GM12872 (cell line): ENCODE data around the gene ADIPOR2.

Experiments used
- TF ChIP-seq, protein P1 (sequence below): IDR thresholded peaks from 3 replicates; pipeline ENCODE4 v1.5.1; 2011; ENCODE audit warnings: low read depth, mild to moderate bottlenecking, low read length, moderate library complexity; ENCODE audit not compliant: insufficient read depth

The ADIPOR2 gene, protein sequence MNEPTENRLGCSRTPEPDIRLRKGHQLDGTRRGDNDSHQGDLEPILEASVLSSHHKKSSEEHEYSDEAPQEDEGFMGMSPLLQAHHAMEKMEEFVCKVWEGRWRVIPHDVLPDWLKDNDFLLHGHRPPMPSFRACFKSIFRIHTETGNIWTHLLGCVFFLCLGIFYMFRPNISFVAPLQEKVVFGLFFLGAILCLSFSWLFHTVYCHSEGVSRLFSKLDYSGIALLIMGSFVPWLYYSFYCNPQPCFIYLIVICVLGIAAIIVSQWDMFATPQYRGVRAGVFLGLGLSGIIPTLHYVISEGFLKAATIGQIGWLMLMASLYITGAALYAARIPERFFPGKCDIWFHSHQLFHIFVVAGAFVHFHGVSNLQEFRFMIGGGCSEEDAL

GRCh38 chr12:1690578-1691122, at the start of gene ADIPOR2:
TSS of gene ADIPOR2 (plus strand) at chr12:1691070. CDS start at chr12:1754344, 63,274 bp downstream.
- TF ChIP-seq, protein P1, sequence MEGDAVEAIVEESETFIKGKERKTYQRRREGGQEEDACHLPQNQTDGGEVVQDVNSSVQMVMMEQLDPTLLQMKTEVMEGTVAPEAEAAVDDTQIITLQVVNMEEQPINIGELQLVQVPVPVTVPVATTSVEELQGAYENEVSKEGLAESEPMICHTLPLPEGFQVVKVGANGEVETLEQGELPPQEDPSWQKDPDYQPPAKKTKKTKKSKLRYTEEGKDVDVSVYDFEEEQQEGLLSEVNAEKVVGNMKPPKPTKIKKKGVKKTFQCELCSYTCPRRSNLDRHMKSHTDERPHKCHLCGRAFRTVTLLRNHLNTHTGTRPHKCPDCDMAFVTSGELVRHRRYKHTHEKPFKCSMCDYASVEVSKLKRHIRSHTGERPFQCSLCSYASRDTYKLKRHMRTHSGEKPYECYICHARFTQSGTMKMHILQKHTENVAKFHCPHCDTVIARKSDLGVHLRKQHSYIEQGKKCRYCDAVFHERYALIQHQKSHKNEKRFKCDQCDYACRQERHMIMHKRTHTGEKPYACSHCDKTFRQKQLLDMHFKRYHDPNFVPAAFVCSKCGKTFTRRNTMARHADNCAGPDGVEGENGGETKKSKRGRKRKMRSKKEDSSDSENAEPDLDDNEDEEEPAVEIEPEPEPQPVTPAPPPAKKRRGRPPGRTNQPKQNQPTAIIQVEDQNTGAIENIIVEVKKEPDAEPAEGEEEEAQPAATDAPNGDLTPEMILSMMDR: no peak

DNA sequence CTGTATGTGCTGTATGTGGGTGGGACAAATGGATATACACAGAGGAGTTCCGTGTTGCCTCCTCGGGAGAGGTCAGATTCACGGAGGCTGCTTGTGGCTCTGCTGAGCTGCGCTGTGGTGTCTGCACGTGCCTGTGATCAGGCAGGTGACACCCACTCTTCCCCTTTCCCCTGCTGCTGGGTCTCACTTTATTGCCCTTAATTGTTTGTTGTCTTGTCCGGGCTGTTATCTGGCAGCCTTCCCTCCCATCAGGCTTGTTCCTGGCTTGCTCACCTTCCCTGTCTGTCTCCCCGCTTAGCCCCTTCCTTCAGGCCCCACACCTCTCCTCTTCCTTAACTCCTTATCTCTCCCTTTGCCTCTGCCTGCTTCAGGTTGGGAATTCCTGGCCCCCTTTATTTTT, 48.4 kb upstream of the ADIPOR2 start:
- TF ChIP-seq, protein P1: no peak

DNA sequence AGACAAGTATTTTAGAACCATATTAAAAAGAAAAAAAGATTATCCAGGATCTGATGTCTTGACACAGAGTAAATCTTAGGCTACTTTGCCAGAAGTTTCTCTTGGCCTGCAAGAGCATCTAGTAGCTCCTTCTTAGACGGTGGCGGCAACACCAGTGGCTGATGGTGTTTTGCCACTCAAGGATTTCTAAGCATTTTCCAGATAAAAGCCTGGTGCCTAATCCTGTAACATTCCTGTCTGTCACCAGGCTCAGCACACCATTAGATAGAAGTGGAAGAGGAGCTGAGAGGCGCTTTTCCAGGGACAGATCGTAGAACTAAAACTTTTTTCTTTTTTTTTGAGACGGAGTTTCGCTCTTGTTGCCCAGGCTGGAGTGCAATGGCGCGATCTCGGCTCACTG, 47.8 kb upstream of the ADIPOR2 start:
- TF ChIP-seq, protein P1: no peak

- TF ChIP-seq, protein P1: no peak
Observed at GRCh38 chr12:1643905-1644533, 46.9 kb upstream of the ADIPOR2 start.

DNA sequence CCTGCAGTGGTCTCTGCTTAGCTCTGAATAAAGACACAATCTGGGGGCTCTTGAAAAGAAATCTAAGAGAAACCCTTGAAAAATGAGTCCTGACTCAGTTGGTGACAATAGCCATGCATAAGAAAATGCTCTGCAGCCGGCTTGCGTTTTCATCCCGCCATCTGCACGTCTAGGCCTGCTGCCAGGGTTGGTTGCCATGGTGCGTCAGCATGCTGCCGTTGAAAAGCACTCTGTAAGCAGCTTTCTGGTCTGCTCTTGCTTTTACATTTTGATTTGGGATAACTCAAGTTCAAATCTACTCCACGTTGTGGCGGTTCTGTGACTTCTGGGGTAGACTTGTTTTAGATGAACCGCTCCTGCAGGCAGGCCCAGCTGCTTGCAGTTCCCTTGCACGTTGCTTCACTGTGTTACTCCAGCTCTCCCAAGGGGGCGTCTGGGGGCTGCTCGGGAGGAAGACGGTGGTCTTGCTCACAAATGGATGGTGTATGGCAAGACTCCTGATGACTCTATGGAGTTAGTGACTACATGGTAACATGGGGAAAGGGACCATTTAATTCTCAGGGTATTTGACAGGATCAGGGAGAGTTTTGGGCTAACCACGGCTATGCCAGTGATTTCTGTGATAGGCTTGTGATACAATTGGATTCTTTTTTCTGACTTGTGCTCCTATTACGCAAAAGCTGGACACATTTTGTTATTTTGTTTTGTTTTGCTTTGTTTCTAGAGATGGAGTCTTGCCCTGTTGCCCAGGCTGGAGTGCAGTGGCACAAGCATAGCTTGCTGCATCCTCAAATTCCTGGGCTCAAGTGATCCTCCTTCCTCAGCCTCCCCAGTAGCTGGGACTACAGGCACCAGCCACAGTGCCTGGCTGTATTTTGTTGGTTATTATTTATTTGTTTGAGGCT, 46.1 kb upstream of the ADIPOR2 start:
- TF ChIP-seq, protein P1: no peak

GRCh38 chr12:1645819-1646218, 45.1 kb upstream of the ADIPOR2 start:
- TF ChIP-seq, protein P1: no peak
